GM21723 (cell line): ENCODE results near the gene SLC17A1.

ENCODE experiments used
- ATAC-seq: cut with Tn5 transposase; IDR thresholded peaks from one replicate; pipeline ENCODE4 v1.9.1; 2021; ENCODE audit warnings: mild to moderate bottlenecking, moderate library complexity; ENCODE audit not compliant: unreplicated experiment

Gene SLC17A1

GRCh38 chr6:25832670-25833069, 818 bp upstream of the SLC17A1 start:
- no peak for ATAC-seq

DNA sequence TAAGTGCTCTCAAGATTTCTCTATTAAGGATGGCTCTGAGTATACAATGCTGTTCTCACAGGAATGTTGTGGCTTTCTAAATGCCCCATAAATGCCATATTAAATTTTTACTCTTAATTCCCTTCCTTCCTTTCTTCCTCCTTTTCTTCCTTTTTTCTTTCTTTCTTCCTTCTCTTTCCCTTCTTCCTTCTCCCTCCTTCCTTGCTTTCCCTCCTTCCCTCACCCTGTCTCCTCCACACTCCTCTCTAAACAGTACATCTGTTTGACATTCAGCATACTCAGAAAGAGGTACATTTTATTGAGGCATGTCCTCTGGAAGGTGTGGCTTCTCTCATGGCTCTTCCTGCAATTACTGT, 433 bp upstream of the SLC17A1 start:
- ATAC-seq: no peak

DNA sequence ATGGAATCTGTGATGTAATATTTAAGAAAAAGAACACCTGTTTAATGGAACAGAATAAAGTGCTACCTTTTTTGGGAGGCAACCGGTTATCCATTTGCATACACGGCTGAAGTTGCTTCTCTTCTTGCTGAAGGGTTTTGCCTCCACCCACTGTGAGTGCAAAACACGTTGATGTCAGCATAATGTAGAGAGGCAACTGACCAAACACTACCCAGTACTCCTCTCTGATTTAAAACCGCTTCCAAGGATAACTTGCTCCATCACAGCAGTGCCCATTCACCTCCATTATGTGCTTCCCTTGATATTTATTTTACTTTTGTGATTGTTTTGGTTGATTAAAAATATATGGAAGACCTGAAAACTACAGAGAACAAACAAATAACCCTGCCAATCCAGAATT, 1.4 kb downstream of the SLC17A1 start:
- ATAC-seq: no peak

GRCh38 chr6:25829375-25829774, 2.5 kb downstream of the SLC17A1 start:
- ATAC-seq: peak; percentile 65

DNA sequence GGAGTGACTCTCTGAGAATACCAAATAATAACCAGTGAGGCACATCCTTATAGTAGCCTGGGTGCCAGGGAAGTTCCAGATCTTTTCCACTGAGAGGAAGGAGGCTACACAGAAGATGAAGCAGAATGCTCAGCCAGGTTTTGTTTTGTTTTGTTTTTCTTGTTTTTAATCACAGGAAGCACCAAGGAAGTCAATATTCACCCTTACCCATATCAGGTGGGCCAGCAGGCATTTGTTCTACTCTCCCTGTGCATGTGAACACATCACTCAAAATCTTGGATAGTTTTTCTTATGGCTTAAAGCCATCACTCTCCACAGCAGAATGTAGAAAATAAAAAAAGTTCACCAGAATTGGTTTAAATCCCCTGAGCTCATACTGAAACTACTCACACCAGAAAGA, 10.5 kb downstream of the SLC17A1 start:
- no peak for ATAC-seq

DNA sequence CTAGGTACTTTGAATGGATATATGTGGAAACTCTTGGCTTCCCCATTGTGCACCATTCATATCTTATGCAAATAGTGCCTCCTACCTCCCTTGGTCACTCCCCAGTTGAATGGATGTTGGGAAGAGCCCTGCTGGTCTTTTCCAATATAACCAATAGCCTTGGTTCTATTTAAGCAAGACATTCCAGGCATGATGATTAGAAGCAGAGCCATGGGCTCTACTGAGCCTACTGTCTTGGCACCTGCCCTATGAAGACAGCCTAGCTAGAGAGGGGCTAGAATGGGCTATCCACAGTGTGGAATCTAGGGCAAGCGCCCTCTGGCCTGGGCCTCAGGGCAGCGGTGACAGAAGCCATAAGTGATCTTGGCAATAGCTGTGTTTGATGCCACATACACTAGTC, 15.6 kb downstream of the SLC17A1 start:
- ATAC-seq: no peak

DNA sequence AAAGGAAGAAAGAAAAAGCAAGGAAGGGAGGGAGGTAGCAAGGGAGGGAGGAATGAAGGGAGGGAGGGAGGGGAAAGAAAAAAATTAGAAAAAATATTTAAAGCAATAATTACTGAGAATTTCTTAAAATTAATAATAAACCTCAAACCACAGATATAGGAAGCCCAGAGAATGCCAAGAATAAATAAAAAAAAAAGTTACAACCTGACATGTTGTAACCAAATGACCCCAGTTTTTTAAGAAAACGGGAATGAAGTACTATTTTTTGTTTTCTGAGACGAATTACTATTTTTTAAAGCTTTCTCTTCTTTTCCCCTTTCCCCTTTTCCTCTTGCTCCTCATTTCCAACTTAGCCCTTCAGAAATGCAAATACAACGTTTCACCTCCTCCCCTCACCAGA, 16.7 kb downstream of the SLC17A1 start:
- ATAC-seq: no peak

- ATAC-seq: no peak
These were observed 27.0 kb downstream of the SLC17A1 start for GRCh38 chr6:25804804-25805203.

- ATAC-seq: no peak
These were observed 30.4 kb downstream of the SLC17A1 start for GRCh38 chr6:25801436-25801835.

DNA sequence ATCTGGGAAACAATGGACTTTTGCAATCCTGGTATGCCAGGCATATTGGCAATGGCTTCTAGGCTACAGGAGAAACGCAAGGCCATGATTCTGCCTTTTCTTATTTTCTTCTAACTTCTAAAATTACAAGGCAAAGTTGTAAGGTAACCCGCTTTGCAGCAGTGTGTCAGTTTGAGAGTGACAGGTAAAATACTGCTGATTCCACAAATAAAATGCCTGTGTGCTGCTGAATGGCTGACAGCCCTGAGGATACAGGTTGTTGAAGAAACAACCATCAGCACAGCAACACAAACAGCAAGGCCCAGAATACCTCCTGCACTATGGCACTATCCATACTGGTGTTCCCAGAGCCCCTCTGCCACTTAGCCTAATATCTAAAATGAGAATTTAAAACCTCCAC, 37.1 kb downstream of the SLC17A1 start:
- ATAC-seq: no peak

- no peak for ATAC-seq
These were observed 37.9 kb downstream of the SLC17A1 start for GRCh38 chr6:25793970-25794369.

GRCh38 chr6:25792016-25792415, 39.8 kb downstream of the SLC17A1 start:
- no peak for ATAC-seq

DNA sequence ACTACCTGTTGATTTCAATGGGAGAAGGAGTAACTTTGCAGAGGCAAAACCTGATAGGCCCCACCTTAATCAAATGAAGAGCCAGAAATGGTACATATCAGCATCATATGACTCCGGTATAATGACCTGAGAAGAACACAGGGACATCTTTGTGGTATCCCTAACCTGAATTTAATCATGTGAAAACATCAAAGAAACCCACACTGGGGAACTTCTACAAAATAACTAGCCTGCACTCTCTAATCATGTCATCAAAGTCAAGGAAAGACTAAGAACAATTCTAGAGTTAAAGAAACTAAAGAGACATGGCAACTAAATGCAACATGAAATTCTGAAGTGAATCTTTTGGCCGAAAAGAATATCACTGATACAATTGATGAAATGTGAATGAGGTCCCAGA, 42.4 kb downstream of the SLC17A1 start:
- ATAC-seq: no peak

- ATAC-seq: peak; percentile 65
These were observed 43.4 kb downstream of the SLC17A1 start for GRCh38 chr6:25788305-25788922.

GRCh38 chr6:25787428-25787827, 44.4 kb downstream of the SLC17A1 start:
- ATAC-seq: no peak

- ATAC-seq: no peak
These were observed 50.7 kb downstream of the SLC17A1 start for GRCh38 chr6:25781134-25781533.

DNA sequence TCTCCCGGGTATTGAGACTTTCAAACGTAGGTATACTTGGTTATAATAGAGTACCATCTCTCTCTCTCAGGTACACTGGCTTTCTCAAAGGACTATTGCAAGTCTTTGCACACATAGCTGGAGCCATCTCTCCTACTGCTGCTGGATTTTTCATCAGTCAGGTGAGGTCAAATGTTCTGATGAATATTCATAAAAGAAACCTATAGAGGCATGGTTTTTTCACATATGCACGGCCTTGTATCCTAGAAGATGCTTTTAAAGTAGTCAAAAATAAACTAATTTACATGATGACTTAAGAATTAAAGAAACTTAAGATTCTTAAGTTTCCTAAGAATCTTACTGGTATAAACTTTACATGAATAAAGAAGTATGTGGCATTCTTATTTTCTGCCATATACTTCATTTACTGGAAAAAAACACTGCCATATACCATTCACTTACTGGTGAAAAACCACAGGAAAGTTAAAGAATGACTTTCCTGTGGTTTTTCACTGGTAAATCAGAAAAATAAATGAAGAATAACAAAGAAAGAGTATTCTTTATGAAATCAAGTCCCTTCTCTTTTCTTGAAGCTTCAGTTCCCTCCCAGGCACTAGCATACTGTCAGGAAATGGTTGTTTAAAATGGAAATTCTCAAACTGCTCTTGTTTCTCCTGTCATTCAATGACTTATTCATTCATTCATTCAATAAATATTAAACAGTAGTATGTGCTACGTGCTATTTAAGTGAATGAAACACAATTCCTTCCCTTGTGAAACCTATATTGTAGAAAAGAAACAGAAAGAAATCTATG, 53.8 kb downstream of the SLC17A1 start:
- no peak for ATAC-seq

DNA sequence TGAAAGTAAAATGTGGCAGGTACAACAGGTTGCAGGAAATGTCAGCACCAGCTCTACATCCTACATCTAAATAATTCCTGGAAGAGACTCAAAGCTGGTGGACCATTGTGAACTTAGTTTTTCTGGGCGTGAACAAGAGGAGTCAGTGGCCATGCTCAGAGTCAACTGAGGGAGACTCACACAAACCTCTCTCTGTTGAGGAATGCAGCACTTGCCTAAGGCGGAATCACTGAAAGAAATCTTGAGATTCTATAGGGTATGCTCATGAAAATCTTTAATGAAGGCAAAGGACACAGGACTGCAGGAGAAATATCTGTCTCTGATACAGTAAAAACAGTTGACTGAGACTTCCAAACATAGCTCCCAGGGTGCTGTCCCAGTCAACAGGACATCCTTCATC, 54.8 kb downstream of the SLC17A1 start:
- ATAC-seq: no peak

- ATAC-seq: no peak
These were observed 57.6 kb downstream of the SLC17A1 start for GRCh38 chr6:25774120-25774715.

DNA sequence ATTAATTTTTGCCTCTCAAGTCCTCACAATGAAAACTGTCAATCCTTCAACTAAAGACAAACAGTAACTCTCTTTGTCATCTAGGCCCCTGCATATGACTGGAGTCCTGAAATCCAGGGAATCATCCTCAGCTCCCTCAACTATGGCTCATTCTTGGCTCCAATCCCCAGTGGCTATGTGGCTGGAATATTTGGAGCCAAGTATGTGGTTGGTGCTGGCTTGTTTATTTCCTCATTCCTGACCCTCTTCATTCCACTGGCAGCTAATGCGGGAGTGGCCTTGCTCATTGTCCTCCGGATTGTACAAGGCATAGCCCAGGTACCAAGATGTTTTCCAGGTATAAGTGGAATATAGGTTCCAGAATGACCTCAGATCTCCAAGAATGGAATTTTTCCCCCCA, 61.9 kb downstream of the SLC17A1 start:
- ATAC-seq: no peak

- no peak for ATAC-seq
These were observed 63.3 kb downstream of the SLC17A1 start for GRCh38 chr6:25768566-25768965.

DNA sequence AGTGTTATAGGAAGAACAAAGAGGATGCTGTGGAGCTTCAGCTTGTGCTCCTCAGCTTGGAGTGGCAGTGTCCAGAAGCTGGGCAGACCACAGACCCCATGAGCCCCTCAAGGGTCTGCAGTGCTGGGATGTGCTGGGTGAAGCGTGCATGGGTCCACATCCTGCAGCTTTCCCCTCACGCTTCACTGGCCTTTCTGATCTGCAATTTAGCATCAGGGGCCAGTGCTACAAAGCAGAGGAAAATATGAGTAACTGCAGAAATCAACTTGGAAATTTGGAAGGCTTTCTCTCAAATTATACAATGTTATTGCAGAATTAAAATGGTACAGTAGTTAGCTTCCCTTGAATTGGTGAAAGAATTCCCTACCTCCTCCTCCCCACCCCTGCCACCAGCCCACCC, 67.2 kb downstream of the SLC17A1 start:
- no peak for ATAC-seq
